Gastrocnemius medialis (tissue), 4 donors: ENCODE measurements around the gene TWIST2. TPM values are rescaled to one million over a fixed set of nuclear protein-coding genes. Genes with fewer than 3 reads are reported as not detected.

Experiments used
- ATAC-seq, 2 donors: fragments of 150-250 bp; one replicate each; pipeline ENCODE4 v1.9.1; 2016
- DNase-seq, 2 donors: peaks; one replicate each; pipeline ENCODE4 v3.0.0-alpha.2; 2019
- H3K27ac ChIP-seq, 4 donors: fragments of 200-600 bp; sonication (generic); 1 replicate in 1 of 4; 2 replicates in 3 of 4; pipeline ENCODE4 v1.5.1; 2016 to 2018; ENCODE audit warnings: mild to moderate bottlenecking in 2 of 4, moderate library complexity in 1 of 4
- H3K27me3 ChIP-seq, 3 donors: fragments of 200-600 bp; sonication (generic) in 2 of 3; 1 replicate in 1 of 3; 2 replicates in 2 of 3; pipeline versions ENCODE4 v1.5.1 to v1.6.0; 2016 to 2019; ENCODE audit warnings: mild to moderate bottlenecking in 1 of 3, moderate library complexity in 1 of 3
- H3K36me3 ChIP-seq, 2 donors: fragments of 200-600 bp; sonication (generic) in 1 of 2; one replicate each; pipeline ENCODE4 v1.5.1; 2017 to 2018
- H3K4me1 ChIP-seq, 2 donors: fragments of 200-600 bp; sonication (generic) in 1 of 2; one replicate each; pipeline ENCODE4 v1.5.1; 2016 to 2017; ENCODE audit warnings: mild to moderate bottlenecking in 2 of 2
- H3K4me3 ChIP-seq, 4 donors: fragments of 200-600 bp; sonication (generic) in 3 of 4; 1 replicate in 1 of 4; 2 replicates in 3 of 4; pipeline ENCODE4 v1.5.1; 2016 to 2019; ENCODE audit warnings: mild to moderate bottlenecking in 2 of 4
- H3K9me3 ChIP-seq, 3 donors: fragments of 200-600 bp; sonication (generic) in 2 of 3; 1 replicate in 1 of 3; 2 replicates in 2 of 3; pipeline ENCODE4 v1.5.1; 2016 to 2019
- CTCF ChIP-seq, 5 experiments: fragments of 450-650 bp in 3 of 5; fragments of 200-600 bp in 2 of 5; sonication (generic) in 2 of 5; IDR thresholded peaks in 4 of 5; conservative IDR thresholded peaks in 1 of 5; 1 replicate in 4 of 5; 2 replicates in 1 of 5; pipeline ENCODE4 v1.5.1; 2016 to 2019; ENCODE audit warnings: antibody characterized with exemption in 5 of 5, mild to moderate bottlenecking in 3 of 5, moderate library complexity in 3 of 5
- POLR2A ChIP-seq, 2 donors: fragments of 450-650 bp; IDR thresholded peaks; one replicate each; pipeline ENCODE4 v1.6.1; 2017; ENCODE audit warnings: antibody characterized with exemption in 2 of 2, mild to moderate bottlenecking in 2 of 2, moderate library complexity in 2 of 2
- in situ Hi-C, 4 donors: fragments of 200-750 bp; cut with MboI; loops; one replicate each; pipeline versions ENCODE4 v1.15.0 to v1.8.0; 2017; ENCODE audit warnings: low sequenced_read_pairs in 4 of 4
- intact Hi-C: fragments of 100-400 bp; cut with DNase I; formaldehyde crosslinking; loops from one replicate; pipeline ENCODE4 v1.15.1; 2023; ENCODE audit warnings: low total_unique reads
- total RNA-seq, 4 donors: library from RNA; depleted of rRNA; stranded (reverse); fragments of >200 nt; gene quantifications; one replicate each; pipeline versions ENCODE4 v1.1.0 to v1.2.3, GENCODE V29; 2016

Gene TWIST2
- total RNA-seq, 4 donors from 2014 or later = 1.9 to 9.3 (median 2.2) TPM

- Histone ChIP-seq H3K27ac (no peak overlapping the region), H3K27me3 (peaks cover 12 to 33% (median 22%) of the 10 kb centered on the region in 3 donors), H3K4me3 (no peak overlapping the region), H3K36me3 (no peaks in the 10 kb centered on the region), H3K4me1 (no peaks in the 10 kb centered on the region), H3K9me3 (peaks cover 0 to 4% (median 0%) of the 10 kb centered on the region in 3 donors)
- DNase-seq (no peak), ATAC-seq (no peak)
- no peak for TF ChIP-seq POLR2A (IDR thresholded peaks at IDR 0.05)
- TF ChIP-seq CTCF (IDR thresholded peaks at IDR 0.05 in 4 of 5, conservative IDR thresholded peaks at IDR 0.05 in 1 of 5) = no peak
- in situ Hi-C loops = no loop called here
- intact Hi-C loops = no loop called here
Observed at GRCh38 chr2:238820197-238820596, 27.7 kb upstream of the TWIST2 start.

- no peak for TF ChIP-seq POLR2A (IDR thresholded peaks at IDR 0.05)
- TF ChIP-seq CTCF (IDR thresholded peaks at IDR 0.05 in 4 of 5, conservative IDR thresholded peaks at IDR 0.05 in 1 of 5) = no peak
- in situ Hi-C loops (no loop called here), intact Hi-C loops (no loop called here)
- no peak for DNase-seq
- ATAC-seq = no peak
- Histone ChIP-seq H3K9me3 (peaks cover 0 to 4% (median 0%) of the 10 kb centered on the region in 3 donors), H3K4me3 (no peak overlapping the region), H3K4me1 (no peaks in the 10 kb centered on the region), H3K27me3 (peaks cover 9 to 33% (median 22%) of the 10 kb centered on the region in 3 donors), H3K36me3 (no peaks in the 10 kb centered on the region), H3K27ac (no peak overlapping the region)
Observed at GRCh38 chr2:238820916-238821315, 27.0 kb upstream of the TWIST2 start.

- no peak overlapping the region for H3K4me3 ChIP-seq
- H3K4me1 ChIP-seq = no peaks in the 10 kb centered on the region
- H3K9me3 ChIP-seq = peaks cover 0 to 4% (median 0%) of the 10 kb centered on the region in 3 donors
- no peak for TF ChIP-seq CTCF (IDR thresholded peaks at IDR 0.05 in 4 of 5, conservative IDR thresholded peaks at IDR 0.05 in 1 of 5)
- TF ChIP-seq POLR2A (IDR thresholded peaks at IDR 0.05) = no peak
- in situ Hi-C loops = no loop called here
- H3K27ac ChIP-seq = no peak overlapping the region
- ATAC-seq = no peak
- no peaks in the 10 kb centered on the region for H3K36me3 ChIP-seq
- H3K27me3 ChIP-seq = peaks cover 9 to 33% (median 22%) of the 10 kb centered on the region in 3 donors
- intact Hi-C loops = no loop called here
- DNase-seq = no peak
Observed at GRCh38 chr2:238821391-238821790, 26.5 kb upstream of the TWIST2 start.

GRCh38 chr2:238821944-238822670 is 25.8 kb upstream of the TWIST2 start:
- Histone ChIP-seq H3K4me1 (no peaks in the 10 kb centered on the region), H3K36me3 (no peaks in the 10 kb centered on the region), H3K4me3 (no peak overlapping the region), H3K9me3 (peaks cover 0 to 4% (median 0%) of the 10 kb centered on the region in 3 donors), H3K27me3 (peaks cover 8 to 27% (median 20%) of the 10 kb centered on the region in 3 donors), H3K27ac (no peak overlapping the region)
- intact Hi-C loops = no loop called here
- in situ Hi-C loops = no loop called here
- TF ChIP-seq POLR2A (IDR thresholded peaks at IDR 0.05) = no peak
- TF ChIP-seq CTCF (IDR thresholded peaks at IDR 0.05 in 4 of 5, conservative IDR thresholded peaks at IDR 0.05 in 1 of 5) = no peak
- ATAC-seq (no peak), DNase-seq (no peak)
